Activated CD8-positive, alpha-beta memory T cell treated with anti-CD3 and anti-CD28 coated beads for 48 hours (primary cell): ENCODE results near the gene BCAP29.

Source experiments
- DNase-seq, 3 experiments: peaks; one replicate each; pipeline ENCODE4 v3.0.0-alpha.2; 2020; ENCODE audit warnings: low read depth in 2 of 3, low spot score in 2 of 3

BCAP29 gene

DNA sequence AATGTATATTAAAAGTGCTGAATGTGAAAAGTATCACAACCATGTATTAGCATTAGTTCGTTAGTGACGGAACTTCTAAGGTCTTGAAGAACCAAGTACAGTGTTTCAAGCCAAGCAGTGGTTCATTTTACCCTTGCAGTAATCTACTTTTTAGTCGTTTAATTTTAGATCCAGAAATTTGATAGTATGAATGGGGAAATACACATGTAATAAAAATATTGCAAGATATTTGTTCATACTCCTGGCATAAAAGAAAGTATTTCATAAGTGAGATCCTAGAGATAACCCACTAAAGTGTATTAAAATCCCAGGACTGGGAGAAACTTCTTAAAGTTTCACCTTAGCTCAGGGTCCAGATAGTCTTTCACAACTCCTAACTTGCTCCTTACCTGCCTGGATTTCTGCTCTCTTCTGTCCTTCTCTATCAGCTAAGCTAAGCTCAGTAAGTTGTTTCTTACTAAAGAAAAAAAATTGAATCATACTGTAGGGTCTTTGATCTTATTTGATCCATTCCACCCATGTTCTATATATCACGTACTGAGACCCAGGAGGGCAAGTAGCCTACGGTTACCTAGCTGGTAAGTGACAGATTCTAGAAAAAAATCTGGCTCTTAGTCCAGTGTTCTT is 1.5 kb downstream of the BCAP29 start:
- DNase-seq, result no peak

DNA sequence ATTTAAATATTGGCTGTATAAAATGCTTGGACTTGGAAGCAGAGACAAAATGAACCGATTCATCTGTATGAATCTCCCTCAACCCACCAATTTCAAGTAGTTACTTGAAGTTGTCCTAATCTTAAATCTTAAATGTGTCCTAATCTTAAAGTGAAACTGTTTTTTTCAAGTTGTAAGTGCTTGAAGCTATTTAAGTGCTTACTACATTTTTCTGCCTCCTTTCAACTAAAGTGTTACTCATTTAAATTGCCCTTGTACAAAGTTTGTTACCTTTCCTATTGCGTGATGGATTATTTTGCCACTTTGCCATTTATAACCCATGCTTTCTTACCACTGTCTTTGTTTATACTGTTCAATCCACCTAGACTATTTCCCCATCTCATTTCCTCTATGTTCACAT is 2.8 kb downstream of the BCAP29 start:
- no peak for DNase-seq

DNA sequence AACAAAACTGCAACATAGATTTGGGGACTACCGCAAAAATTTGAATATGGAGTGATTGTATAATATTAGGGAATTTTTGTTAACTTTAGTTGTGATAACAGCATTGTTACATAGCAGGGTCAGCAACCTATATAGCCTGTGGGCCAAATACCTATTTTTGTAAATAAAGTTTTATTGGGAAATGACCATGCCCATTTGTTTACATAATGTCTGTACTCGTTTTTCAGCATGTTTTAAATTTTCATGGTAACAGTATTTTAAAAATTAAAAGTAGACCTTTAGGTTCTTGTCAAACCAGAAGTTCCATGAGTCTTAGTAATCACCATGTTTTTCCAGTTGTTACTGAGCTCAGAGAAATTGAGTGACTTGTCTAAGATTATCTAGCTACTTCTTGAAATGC is 4.7 kb downstream of the BCAP29 start:
- no peak for DNase-seq

DNA sequence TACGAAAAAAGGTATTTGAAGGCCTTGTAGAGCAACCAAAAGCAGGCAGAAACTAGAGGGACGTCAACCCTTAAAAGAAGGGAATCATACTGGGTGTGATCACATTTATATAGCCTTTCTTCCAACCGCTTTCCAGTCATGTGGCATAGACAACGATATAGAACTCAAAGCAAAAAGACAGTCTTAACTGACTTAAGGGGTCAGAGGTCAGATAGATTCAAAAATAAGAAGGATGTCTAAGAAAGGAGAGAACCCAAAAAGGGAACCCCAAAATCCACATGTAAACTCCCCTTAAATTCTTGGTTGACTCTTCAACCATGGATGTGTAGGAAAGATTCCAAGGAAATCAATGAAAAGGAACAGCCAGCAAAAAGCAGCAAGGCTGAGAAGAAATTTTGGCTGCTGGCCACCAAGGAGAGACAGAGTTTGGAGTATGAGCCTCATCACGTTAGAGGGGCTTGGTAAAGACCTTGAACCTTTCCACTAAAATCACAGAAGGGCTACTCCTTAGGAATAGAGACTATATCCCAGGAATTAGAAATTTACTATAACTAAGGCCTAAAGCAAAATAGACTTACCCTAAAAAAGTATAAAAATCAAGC is 8.6 kb downstream of the BCAP29 start:
- no peak for DNase-seq

DNA sequence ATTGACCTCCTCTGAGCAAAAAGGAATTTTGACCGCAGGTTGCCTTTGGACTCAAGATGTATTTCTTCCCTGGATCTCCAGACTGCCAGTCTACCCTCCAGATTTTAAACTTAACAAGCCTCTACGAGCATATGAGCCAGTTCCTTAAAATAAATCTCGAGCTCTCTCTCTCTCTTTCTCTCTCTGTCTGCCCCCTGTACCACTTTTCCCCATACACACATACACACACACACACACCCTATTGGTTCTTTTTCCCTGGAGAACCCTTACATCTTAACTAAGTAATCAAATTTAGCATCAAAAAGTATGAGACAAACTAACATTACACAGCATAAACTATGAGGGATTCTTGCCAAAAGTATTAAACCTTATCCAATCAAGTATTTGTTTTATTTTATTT is 11.4 kb downstream of the BCAP29 start:
- DNase-seq, result no peak

DNA sequence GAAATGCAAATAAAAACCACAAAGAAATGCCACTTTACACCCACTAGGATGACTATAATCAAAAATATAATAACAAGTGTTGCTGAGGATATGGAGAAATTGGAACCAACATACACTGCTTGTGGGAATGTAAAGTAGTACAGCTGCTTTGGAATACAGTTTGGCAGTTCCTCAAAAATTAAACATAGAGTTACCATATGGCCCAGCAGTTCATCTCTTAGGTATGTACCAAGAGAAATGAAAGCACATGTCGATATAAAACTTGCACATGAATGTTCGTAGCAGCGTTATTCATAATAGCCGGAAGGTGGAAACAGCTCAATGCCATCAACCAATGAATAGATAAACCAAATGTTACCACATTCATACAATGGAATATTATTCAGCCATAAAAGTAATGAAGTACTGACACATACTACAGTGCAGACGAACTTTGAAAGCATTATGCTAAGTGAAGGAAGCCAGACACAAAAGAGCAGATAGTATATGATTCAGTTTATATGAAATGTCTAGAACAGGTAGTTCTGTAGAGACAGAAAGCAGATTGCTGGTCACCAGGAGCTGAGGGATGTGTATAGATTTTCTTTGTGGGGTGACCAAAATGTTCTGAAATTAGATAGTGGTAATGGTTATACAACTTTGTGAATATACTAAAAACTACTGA is 12.4 kb downstream of the BCAP29 start:
- no peak for DNase-seq

DNA sequence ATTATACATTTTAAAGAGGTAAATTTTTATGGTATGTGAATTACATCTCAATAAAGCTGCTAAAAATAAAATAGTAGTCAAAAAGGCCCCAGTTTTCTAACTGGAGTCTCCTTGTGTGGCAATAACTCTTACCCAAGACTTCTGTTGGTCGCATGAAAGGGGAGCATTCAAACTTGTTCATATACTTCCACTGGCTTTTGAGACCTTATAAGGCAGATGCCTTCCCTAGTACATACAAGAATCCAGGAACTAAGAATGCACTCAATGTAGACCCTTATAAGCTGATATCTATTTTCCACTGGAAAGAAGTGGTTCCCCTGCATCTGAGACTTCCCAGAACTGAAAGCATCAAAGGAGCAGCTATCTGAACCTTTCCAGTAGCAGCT is 13.0 kb downstream of the BCAP29 start:
- no peak for DNase-seq

DNA sequence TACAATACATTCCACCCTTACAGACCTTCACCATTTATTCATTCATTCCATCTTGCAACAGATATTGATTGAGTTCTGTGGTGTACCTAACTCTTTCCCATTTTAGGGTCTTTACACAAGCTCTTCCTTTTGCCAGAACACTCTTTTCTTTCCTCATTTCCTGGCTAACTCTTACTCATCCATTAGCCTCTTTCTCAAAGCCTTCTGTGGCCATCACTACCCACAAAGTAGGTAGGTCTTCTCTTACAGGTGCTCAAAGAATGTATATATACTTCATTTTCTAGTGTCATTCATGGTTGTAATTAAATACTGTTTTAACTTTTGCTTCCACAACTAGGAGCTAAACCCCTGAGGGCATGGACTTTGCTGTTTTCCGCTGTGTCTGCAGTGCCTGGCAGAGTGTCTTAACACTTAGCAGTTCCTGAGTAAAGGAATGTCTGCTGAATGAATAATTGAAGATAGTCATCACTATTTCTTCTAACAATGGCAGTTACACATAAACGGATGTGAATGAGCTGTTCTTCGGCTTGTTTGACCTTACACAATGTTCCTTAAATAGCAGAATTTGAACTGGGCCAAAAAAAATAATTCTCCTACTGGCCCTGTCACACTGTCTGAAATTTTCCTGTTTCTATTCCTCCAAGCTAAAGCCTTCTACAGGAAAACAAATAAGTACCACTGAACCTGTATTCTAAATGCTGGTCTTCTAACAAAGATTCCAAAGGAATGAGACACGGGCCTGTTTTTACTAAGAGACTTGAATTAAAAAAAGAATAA is 15.1 kb downstream of the BCAP29 start:
- no peak for DNase-seq

DNA sequence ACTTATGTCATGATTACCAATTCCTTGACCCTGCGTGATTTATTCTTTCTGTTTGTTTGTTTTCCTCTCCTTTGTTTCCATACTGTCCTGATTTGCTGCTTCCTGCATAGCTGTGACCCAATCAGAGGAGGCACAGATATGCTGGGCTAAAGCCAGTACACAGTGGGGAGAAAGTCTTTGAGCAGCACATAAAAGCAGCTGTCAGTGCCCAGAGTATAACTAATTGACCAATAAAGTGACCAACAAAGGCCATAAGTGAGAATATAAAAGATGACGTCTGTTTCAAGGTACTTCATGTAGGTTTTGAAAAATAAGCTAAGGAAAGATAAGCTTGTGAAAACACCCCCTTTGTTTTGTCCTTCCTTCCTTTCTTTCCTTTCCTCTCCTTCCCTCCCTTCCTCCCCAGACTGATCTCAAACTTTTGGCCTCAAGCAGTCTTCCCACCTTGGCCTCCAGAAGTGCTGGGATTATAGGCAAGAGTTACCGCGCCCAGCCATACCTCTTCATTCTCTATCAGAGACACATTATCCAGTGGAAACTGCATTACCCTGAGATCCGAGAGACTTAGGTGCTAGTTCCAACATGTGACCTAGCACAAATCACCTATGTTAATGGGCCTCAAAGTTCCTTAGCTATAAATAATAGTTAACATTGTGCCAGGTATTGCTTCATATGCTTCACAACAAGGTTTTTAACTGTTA is 17.0 kb downstream of the BCAP29 start:
- DNase-seq, result no peak

DNA sequence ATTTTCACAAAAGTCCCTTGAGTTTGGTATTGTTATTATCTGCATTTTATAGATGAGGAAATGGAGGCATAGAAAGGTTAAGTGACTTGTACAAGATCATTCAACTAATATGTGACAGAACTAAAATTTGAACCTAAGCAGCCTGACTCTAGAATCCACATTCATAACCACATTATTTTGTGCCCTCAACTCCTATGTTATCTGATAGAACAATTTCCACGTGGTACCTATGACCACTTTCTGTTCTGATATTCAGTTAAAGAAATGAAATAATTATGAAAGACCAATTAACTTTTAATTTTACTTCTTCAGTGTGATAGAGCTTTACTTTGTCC is 17.5 kb downstream of the BCAP29 start:
- no peak for DNase-seq

DNA sequence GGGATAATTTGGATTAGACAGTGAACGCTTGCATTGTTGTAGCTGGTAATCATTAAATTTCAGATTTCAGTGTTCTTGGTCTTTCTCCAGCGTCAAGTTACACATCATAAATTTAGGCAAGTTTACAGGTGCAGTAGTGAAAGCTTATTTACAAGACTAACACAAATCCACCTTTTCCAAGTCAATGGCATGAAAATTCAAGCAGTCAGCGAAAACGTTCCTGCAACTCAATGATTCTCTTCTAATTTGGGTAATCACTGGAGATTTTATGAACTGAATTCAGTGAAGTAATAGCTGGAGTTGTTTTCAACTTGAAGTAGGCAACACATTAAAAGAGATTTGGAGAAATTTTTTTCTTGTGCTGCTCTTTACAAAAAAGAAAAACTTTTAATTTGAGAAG is 17.9 kb downstream of the BCAP29 start:
- DNase-seq, result no peak

DNA sequence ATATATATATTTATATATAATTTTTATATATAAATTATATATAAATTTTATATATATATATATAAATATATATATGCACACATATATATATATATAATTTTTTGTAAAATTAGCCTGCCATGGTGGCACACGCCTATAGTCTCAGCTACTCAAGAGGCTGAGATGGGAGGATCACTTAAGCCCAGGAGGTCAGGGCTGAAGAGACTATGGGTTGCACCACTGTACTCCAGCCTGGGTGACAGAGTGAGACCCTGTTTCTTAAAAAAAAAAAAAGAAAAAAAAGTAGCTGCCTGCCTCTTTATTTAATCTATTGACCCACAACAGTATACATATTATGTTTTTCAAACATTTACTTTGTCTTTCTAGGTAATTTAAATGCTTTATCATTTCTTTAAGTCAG is 19.2 kb downstream of the BCAP29 start:
- no peak for DNase-seq

DNA sequence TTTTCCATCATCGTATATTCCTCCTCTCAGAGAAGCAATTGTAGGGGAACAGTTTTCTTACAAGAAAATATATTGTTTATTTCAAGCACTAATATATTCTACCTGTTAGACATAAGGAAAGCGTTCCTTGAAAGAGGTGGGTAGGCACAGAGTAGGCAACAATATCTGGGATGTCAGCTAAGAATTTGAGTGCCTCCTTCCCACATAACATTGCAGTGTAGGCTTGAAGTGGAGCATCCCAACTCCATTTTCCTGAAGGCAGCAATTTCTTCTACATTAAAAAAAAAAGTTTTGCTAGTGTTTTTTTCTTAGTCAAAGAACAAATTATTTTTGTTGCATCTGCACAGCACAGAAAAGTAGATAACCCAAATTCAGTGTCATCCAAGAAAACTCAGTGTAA is 20.8 kb downstream of the BCAP29 start:
- no peak for DNase-seq

DNA sequence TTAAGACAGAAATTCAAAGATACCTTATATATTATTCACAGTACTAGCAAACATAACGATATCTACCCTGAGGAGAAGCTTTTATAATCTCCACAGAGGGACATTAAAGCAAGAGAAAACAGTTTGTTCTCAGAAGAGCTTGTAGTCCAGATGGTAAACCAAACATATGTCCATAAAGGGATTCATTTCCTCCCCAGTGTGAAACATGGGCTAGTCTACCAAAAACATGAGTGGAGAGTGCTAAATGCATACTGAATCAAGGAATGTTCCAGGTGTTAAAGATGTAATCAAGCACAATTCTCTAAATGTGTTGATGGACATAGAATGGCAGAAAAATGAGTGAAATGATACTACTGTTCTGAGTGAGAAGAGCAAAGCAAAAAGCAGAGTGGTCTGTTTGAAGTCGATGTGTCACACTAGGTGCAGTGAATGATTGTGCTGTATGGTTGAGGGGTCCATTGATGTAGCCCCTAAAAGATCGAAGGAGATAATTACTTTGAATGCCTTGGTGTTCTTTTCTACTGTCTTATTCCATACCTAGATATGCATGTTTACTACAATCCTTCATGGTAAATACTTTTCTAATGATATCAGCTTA is 25.3 kb downstream of the BCAP29 start:
- no peak for DNase-seq

DNA sequence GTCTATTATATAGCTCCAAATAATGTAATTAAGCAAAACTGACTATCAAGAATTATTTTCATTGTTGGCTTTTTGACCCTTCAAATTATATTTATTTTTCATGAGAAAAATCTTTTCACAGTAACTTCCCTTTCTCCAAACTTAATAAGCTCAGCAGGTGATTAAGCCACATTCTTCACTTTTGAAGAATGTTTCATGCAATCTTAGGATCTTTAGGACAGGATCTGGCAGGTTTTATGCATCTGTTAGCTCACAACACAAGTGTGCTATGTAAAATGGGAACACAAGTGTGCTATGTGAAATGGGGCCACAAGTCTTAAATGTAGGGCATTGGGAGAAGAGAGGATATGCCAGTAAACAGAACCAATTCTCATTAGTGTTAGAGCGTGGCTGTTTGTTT is 26.3 kb downstream of the BCAP29 start:
- no peak for DNase-seq

DNA sequence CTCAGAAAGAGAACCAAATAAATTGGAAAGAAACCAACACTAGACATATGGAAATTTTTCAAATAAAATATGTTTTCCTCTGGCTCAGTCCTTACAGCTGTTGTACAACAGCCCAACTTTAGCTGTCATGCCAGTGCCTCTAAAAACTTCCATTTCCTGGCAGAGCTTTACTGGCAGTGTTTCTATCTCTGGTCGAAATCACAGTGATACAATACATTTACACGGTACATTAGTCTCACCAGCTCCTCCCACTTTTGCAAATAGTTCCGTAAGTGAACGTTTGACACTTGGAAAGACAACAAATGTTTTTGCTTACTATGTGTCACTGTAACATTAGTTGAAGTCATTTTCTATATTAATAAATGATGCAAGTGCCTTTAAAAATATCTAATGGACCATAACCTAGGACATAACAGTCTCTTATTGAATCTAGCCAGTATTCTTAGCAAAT is 29.8 kb downstream of the BCAP29 start:
- DNase-seq, result no peak

DNA sequence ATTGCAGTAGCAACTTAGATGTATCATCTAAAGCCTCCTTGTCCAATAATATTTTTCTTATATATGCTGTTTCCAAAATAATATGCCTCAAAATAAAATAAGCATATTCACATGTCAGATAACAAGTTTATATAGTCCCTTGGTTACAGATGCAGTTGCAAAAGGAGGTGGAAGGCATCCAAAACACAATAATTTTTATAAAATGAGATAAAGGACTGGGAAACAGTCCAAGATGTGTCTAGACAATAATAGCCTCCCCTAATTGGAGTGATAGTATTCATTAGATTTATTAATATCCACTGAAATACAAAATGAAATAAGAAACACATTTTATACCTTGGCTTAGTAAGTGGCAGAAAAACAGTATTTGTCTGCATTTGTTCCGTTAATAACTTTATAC is 30.3 kb downstream of the BCAP29 start:
- no peak for DNase-seq

DNA sequence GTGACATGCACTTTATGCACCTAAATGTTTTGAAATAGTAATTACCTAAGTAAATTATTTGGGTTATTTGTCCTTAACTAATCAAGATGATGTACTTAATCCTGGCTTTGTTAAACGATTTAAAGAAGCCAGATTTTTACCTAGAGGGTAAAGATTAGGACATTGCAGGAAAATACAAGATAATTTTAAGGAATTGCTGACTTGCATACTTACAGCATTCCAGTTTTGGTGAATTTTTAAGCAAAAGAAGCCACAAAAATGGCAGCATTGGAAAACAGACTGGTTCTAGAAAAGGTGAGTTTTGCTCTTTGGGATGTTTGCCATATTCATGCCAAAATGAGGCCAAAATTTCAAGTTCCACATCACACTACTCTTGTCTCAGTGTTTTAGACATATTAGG is 33.4 kb downstream of the BCAP29 start:
- DNase-seq, result no peak

DNA sequence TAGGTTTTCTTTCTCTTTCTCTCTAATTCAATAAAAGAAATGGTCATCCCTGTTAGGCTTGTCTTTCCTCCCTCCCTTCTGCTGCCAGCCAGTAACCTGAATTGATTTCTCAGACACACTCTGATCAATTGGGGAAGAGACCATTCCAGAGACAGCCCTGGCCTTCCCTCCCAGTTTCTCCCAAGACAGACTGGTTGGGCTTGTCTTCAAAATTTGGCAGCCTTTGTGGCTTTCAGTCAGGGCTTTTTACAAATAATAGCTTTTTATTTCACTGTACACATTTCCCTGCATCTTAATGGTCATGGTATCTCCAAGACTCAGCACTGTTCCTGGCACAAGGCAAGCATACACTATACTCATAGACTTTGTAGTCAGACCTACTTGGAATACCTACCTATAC is 33.9 kb downstream of the BCAP29 start:
- no peak for DNase-seq

DNA sequence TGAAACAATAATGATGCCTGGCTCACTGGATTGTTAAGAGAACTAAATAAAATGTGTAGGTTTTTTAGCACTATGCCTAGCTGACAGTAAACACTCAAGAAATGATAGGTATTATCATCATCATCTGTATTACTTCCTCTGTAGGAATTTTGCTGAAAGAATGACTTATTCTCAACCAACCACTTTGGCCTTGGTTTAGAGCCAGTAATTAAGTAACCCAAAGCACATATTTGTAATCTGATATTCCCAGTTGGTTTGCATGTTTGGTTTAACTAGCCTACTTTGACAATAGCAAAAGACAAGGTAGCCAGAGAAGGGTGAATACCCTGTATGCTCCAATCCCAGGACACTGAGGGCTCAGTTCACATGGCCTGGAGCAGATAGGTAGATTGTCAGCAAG is 34.4 kb downstream of the BCAP29 start:
- DNase-seq, result no peak
